Smooth muscle cell (in vitro differentiated cells): Measurements from ENCODE around the gene LYL1. TPM values are rescaled to one million over a fixed set of nuclear protein-coding genes. Genes with fewer than 3 reads are reported as not detected.

ENCODE experiments used
- DNase-seq: peaks from one replicate; lab custom pipeline; 2025; ENCODE audit not compliant: unreplicated experiment; lab: John Stamatoyannopoulos, UW
- H2AFZ ChIP-seq: fragments of 200-600 bp; sonication (generic); 2 replicates; pipeline ENCODE4 v1.6.0; 2016; ENCODE audit warnings: antibody characterized with exemption, low read depth, mild to moderate bottlenecking
- H3F3A ChIP-seq: fragments of 200-600 bp; sonication (generic); 2 replicates; pipeline ENCODE4 v1.6.0; 2017; ENCODE audit warnings: antibody characterized with exemption, low read depth
- H3K27ac ChIP-seq: fragments of 200-600 bp; sonication (generic); 2 replicates; pipeline ENCODE4 v1.5.1; 2016; ENCODE audit warnings: low read depth, mild to moderate bottlenecking
- H3K27me3 ChIP-seq: fragments of 200-600 bp; sonication (generic); 2 replicates; pipeline ENCODE4 v1.6.1; 2016; ENCODE audit warnings: low read depth, mild to moderate bottlenecking
- H3K36me3 ChIP-seq: fragments of 200-600 bp; sonication (generic); 2 replicates; pipeline ENCODE4 v1.5.1; 2016; ENCODE audit warnings: low read depth
- H3K4me1 ChIP-seq: fragments of 200-600 bp; sonication (generic); 2 replicates; pipeline ENCODE4 v1.5.1; 2016; ENCODE audit warnings: low read depth
- H3K4me2 ChIP-seq: fragments of 200-600 bp; sonication (generic); 2 replicates; pipeline ENCODE4 v1.6.0; 2016; ENCODE audit warnings: mild to moderate bottlenecking
- H3K4me3 ChIP-seq: fragments of 200-600 bp; sonication (generic); 2 replicates; pipeline ENCODE4 v1.5.1; 2016; ENCODE audit warnings: mild to moderate bottlenecking
- H3K79me2 ChIP-seq: fragments of 200-600 bp; sonication (generic); 2 replicates; pipeline ENCODE4 v1.6.0; 2016; ENCODE audit warnings: low read depth, mild to moderate bottlenecking
- H3K9ac ChIP-seq: fragments of 200-600 bp; sonication (generic); 2 replicates; pipeline ENCODE4 v1.6.0; 2016; ENCODE audit warnings: low read depth
- H3K9me3 ChIP-seq: fragments of 200-600 bp; sonication (generic); replicated peaks from 2 replicates; pipeline ENCODE4 v1.5.1; 2016; ENCODE audit warnings: low read depth
- H4K20me1 ChIP-seq: fragments of 200-600 bp; sonication (generic); 2 replicates; pipeline ENCODE4 v1.6.0; 2016; ENCODE audit warnings: low read depth
- CTCF ChIP-seq: fragments of 200-600 bp; sonication (generic); IDR thresholded peaks from 2 replicates; pipeline ENCODE4 v1.5.1; 2017; ENCODE audit warnings: borderline replicate concordance, mild to moderate bottlenecking, antibody characterized with exemption; ENCODE audit not compliant: insufficient read depth, poor library complexity, severe bottlenecking
- WGBS: methylation state at CpG from one replicate; pipeline ENCODE4 v1.1.7; 2016; ENCODE audit warnings: low lambda C conversion rate; 5-methylcytosine and 5-hydroxymethylcytosine counted together
- polyA plus RNA-seq: library from polyadenylated mRNA; unstranded; fragments of >200 nt; fragmentation: Nextera tagmentation; extraction: Ambion mirVana; gene quantifications from 2 replicates; pipeline ENCODE4 v1.2.1, GENCODE V29; 2016
- total RNA-seq: library from RNA; depleted of rRNA; stranded (reverse); fragments of >200 nt; gene quantifications from 2 replicates; pipeline ENCODE4 v1.2.3, GENCODE V29; 2014

Gene LYL1
- total and polyA plus RNA-seq, 2 experiments from 2014 or later: 2.8 to 3.2 TPM

- Histone ChIP-seq H3K79me2 (peaks cover 92% of the 10 kb centered on the region), H3F3A (peaks cover 5% of the 10 kb centered on the region), H3K4me3 (no peak overlapping the region), H3K4me1 (no peaks in the 10 kb centered on the region), H2AFZ (no peak overlapping the region), H3K36me3 (no peaks in the 10 kb centered on the region), H3K9me3 (no peaks in the 10 kb centered on the region), H4K20me1 (peaks cover 99% of the 10 kb centered on the region), H3K9ac (no peak overlapping the region), H3K27me3 (no peaks in the 10 kb centered on the region), H3K27ac (no peak overlapping the region), H3K4me2 (no peak overlapping the region)
- DNase-seq: no peak
- WGBS: 95% methylated on average over 9 of the region's 9 CpGs
- no peak for TF ChIP-seq CTCF
Observed at GRCh38 chr19:13129384-13129783, 26.7 kb upstream of the LYL1 start.

- Histone ChIP-seq H3K36me3 (no peaks in the 10 kb centered on the region), H3K4me1 (no peaks in the 10 kb centered on the region), H2AFZ (no peak overlapping the region), H3K9me3 (no peaks in the 10 kb centered on the region), H4K20me1 (peaks cover 99% of the 10 kb centered on the region), H3K27me3 (no peaks in the 10 kb centered on the region), H3K27ac (no peak overlapping the region), H3K4me3 (no peak overlapping the region), H3K4me2 (no peak overlapping the region), H3K9ac (no peak overlapping the region), H3F3A (peaks cover 5% of the 10 kb centered on the region), H3K79me2 (peaks cover 92% of the 10 kb centered on the region)
- WGBS: 100% methylated on average over 1 of the region's 1 CpG
- TF ChIP-seq CTCF: no peak
- DNase-seq: no peak
Observed at GRCh38 chr19:13128583-13128982, 25.9 kb upstream of the LYL1 start.

- H3F3A ChIP-seq: peaks cover 5% of the 10 kb centered on the region
- H3K4me1 ChIP-seq: peaks cover 3% of the 10 kb centered on the region
- no peaks in the 10 kb centered on the region for H3K9me3 ChIP-seq
- no peaks in the 10 kb centered on the region for H3K36me3 ChIP-seq
- H3K4me2 ChIP-seq: no peak overlapping the region
- no peaks in the 10 kb centered on the region for H3K27me3 ChIP-seq
- no peak overlapping the region for H2AFZ ChIP-seq
- no peak for DNase-seq
- peaks cover 92% of the 10 kb centered on the region for H3K79me2 ChIP-seq
- H3K4me3 ChIP-seq: no peak overlapping the region
- H4K20me1 ChIP-seq: peaks cover 99% of the 10 kb centered on the region
- no peak overlapping the region for H3K9ac ChIP-seq
- no peak overlapping the region for H3K27ac ChIP-seq
- TF ChIP-seq CTCF: no peak
- 96% methylated on average over 6 of the region's 6 CpGs for WGBS
Observed at GRCh38 chr19:13127811-13128575, 25.3 kb upstream of the LYL1 start.

DNA sequence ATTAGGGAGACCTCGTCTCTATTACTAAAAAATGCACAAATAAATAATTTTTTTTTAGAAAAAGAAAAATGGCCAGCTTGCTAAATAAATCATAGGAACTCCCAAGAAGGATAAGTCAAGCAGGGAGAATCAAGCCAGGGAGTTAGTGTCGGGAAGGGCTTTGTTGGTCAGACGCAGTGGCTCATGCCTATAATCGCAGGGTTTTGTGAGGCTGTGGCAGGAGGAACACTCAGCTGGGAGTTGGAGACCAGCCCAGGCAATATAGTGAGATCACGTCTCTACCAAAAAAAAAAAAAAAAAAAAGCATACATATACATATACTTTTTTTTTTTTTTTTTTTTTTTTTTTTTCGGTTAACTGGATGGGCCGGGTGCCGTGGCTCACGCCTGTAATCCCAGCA is 24.4 kb upstream of the LYL1 start:
- WGBS: 98% methylated on average over 7 of the region's 9 CpGs
- peaks cover 5% of the 10 kb centered on the region for H3F3A ChIP-seq
- no peak overlapping the region for H3K4me3 ChIP-seq
- H4K20me1 ChIP-seq: peaks cover 99% of the 10 kb centered on the region
- no peak overlapping the region for H3K27ac ChIP-seq
- TF ChIP-seq CTCF: no peak
- H2AFZ ChIP-seq: no peak overlapping the region
- H3K4me2 ChIP-seq: no peak overlapping the region
- H3K4me1 ChIP-seq: peaks cover 7% of the 10 kb centered on the region
- no peaks in the 10 kb centered on the region for H3K36me3 ChIP-seq
- H3K9me3 ChIP-seq: no peaks in the 10 kb centered on the region
- no peak for DNase-seq
- H3K79me2 ChIP-seq: peaks cover 96% of the 10 kb centered on the region
- no peak overlapping the region for H3K9ac ChIP-seq
- H3K27me3 ChIP-seq: no peaks in the 10 kb centered on the region
